ENCODE results near the gene ERG.

GRCh38 chr21:38424305-38425019 lies 73.8 kb downstream of the ERG start:
- TF ChIP-seq, protein P1, sequence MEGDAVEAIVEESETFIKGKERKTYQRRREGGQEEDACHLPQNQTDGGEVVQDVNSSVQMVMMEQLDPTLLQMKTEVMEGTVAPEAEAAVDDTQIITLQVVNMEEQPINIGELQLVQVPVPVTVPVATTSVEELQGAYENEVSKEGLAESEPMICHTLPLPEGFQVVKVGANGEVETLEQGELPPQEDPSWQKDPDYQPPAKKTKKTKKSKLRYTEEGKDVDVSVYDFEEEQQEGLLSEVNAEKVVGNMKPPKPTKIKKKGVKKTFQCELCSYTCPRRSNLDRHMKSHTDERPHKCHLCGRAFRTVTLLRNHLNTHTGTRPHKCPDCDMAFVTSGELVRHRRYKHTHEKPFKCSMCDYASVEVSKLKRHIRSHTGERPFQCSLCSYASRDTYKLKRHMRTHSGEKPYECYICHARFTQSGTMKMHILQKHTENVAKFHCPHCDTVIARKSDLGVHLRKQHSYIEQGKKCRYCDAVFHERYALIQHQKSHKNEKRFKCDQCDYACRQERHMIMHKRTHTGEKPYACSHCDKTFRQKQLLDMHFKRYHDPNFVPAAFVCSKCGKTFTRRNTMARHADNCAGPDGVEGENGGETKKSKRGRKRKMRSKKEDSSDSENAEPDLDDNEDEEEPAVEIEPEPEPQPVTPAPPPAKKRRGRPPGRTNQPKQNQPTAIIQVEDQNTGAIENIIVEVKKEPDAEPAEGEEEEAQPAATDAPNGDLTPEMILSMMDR (conservative IDR thresholded peaks at IDR 0.05; ENCODE audit: low read depth, low read length), result no peak
- no peak for TF ChIP-seq EZH2 (IDR thresholded peaks at IDR 0.05; ENCODE audit: low read length, unreplicated experiment)
